COLO829 (cell line): ENCODE results near the gene ZFYVE21.
A peak's percentile ranks its signal among the peaks of the same experiment; 100 is the strongest.

Experiments
- DNase-seq: peaks from one replicate; pipeline ENCODE4 v3.0.0; 2012; ENCODE audit warnings: low spot score

ZFYVE21 gene

GRCh38 chr14:103705504-103706284, 9.9 kb upstream of the ZFYVE21 start:
- DNase-seq, result no peak

DNA sequence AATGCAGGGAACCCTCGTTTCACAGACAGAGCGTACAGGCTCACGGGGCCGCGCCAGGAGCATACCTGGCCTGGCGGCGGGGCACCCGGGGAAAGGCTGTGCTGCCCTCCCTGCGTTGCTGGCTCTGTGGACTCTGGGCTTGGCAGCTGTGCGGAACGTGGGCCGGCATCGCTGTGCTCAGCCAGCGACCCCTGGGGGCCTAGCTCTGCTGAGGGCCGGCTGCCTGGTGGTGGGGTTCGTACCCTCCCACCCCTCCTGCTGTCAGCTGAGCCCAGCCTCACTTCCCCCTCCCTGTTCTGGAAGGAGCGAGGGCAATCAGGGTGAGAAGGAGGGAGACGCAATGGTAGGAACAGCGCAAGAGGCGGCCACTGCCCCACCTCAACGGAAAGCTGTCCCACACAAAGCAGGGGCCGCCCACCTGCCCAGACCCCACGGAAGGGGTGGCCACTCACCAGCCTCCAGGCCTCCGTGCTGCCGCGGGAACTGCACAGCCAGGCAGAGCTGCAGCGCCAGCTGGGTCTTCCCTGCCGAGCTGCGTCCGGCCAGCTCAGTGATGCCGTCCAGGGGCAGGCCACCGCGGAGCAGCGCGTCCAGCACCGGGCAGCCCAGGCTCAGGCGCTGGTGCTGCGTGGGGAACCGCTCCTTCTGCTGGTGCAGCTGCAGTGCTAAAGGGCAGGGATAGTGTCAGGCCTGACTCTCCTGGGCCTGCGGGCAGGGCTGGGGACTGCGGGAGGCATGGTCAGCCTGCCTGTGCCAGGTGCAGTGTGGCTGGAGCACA, 8.9 kb upstream of the ZFYVE21 start:
- no peak for DNase-seq

- no peak for DNase-seq
Observed at GRCh38 chr14:103707329-103708263, 8.0 kb upstream of the ZFYVE21 start.

GRCh38 chr14:103708750-103709187, 6.8 kb upstream of the ZFYVE21 start:
- DNase-seq, result no peak

GRCh38 chr14:103709814-103710213, 5.8 kb upstream of the ZFYVE21 start:
- no peak for DNase-seq

DNA sequence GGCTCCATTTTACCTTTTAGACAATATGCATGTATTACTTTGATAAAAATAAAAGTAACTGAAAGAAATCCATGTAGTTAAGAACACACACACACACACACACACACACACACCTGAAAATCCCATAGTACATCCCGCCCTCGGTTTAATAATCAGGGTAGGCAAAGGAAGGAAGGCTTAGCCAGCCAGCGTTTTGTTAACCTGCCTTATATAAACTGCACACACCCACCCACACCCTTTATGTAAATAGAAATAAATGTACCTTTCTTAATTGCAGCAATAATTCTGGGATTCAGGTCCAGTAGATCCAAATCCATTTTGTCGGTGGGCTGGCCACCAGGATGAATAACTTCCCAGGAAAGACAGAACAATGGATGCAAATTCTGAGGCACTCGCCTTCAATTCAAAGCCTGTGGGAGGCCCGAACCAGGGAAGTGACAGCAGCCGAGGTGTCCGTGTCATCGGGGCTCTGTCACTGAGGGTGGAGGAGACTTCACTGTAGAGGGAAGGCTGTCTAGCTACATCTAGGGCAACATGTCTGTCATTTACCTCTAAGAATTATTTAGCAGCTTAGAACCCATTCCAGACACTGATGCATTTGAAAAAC, 4.7 kb upstream of the ZFYVE21 start:
- DNase-seq, result no peak

DNA sequence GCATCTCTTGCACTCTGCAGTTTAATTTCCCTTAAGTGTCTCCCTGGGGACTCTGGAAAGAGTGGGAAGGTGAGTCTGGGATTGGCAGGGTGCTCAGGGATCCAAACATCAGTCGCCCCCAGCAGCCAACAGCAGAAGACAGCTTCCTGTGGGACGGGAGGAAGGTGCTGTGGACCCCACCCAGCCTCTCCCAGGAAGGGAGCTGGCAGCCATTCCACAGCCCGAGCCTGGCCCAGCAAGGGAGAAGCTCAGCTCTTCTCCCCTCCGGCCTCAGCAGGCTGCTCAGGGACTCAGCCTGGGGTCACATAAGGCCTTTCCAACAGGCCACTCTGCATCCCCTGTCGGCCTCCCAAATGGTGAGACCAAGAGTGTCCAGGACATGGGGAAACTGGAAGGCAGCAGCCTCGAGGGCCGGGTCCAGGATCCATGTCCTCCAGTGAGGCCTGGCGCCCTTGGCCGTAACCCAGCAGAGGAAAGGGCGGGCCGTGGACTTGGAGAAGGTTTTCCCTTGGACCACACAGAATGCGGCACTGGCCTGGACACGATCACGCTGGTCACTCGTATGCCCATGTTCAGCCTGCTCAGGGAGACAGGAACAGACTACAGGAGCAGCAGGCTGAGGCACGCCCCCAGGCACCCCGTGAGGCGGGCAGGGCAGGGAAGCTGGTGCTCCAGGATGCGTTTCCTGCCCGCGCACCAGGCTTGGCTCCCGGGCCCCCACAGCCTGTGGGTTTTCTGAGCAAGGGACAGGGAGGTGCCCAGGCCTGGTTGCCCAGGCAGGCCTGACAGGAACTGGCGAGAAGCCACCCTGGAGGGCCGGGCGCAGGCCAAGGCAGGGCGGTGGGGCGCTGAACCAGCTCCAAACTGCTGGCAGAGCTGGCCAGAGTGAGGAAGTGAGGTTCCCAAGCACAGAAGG, 3.8 kb upstream of the ZFYVE21 start:
- DNase-seq, result no peak

DNA sequence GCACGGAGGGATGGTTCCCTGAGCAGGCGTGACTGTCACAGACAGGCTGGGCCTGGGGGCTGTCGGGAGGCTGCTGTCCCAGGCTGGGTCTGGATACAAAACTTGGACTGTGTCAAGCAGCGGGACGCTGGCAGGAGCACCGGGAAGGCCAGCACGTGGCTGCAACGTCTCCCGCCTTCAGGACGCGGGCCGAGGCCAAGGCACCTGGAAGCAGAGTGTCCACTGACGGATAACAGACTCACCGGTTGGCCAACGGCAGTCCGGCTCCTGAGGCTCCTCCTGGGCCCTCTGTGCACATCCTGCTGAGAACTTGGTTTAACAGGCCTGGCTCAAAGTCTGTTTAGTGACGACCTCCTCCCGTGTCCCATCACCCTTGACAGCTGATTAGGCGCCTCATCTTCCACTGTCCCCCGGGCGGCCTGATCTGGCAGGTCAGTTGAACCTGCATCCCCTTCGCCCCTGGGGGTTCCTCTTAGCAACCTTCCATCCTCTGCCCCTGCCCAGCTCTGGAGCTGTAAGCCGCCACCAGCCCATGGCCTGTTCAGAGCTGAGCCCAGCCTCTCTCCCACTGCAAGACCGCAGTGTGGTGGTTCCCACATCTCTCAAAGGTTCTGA, 2.9 kb upstream of the ZFYVE21 start:
- DNase-seq, result no peak

GRCh38 chr14:103713304-103714062, 2.1 kb upstream of the ZFYVE21 start:
- DNase-seq, result no peak

DNA sequence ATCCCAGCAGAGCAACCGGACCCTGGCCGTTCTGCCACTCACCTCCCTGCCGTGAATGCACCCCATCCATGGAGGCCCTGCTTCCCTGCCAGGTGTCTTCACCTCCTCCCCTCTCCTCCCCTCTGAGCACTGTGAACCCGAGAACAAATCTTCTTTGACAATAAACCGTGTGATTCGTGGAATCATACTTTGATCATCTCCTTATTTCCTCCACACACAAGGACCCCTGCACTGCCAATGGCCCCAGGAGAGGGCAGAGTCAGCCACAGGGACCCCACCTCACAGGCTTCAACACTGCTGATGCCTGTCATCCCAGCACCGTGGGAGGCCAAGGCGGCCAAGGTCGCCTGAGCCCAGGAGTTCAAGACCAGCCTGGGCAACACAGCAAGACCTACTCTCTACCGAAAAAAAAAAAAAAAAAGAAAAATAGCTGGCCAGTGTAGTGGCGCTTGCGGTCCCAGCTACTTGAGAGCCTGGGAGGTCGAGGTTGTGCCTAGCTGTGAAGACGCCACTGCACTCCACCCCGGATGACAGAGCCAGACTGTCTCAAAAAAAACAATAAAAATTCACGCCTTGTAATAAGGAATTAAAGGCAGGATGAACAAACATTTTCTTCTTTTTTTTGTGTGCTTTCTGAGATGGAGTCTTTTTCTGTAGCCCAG, 1.4 kb upstream of the ZFYVE21 start:
- DNase-seq, result no peak

GRCh38 chr14:103716091-103716801, 636 bp downstream of the ZFYVE21 start:
- peak; percentile 30 for DNase-seq

- DNase-seq, result no peak
Observed at GRCh38 chr14:103716899-103717411, 1.3 kb downstream of the ZFYVE21 start.

- no peak for DNase-seq
Observed at GRCh38 chr14:103718572-103718971, 3.0 kb downstream of the ZFYVE21 start.

- DNase-seq, result no peak
Observed at GRCh38 chr14:103719751-103720150, 4.1 kb downstream of the ZFYVE21 start.

DNA sequence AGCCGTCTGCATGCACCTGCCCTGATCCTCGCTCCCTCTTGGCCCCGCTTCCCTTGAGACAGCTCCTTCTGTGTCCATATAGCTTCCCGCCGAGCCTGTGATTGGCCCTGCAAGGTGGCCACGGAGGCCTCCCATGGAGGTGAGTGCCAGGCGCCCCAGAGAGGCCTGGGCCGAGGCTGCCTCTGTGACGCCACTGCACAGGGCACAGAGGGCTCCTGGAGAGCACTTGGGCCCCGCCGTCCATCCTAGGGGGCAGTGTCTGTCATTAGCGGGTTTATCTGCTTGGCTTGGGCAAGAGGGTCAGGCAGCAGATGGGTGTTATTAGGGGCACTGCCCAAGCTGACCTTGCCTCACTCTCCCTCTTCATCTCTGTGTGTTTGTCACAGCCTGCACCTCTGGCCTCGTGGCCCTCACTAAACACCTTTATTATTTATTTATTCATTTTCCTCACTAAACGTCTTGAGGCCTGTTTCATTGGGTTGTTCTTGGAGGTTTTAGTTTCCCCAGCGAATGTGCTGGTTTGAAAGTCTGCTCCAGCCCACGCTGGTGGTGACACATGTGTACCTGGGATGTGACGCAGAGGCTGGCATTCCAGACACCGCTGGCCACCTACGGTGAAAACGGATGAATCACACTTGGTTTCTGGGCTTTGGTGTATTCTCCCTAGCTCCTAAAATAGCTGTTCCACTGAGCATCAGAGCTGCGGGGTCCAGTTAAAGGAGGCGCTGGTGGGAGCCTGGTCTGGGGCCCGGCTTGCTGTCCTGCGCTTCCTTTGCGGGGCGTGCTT, 5.9 kb downstream of the ZFYVE21 start:
- DNase-seq, result no peak

DNA sequence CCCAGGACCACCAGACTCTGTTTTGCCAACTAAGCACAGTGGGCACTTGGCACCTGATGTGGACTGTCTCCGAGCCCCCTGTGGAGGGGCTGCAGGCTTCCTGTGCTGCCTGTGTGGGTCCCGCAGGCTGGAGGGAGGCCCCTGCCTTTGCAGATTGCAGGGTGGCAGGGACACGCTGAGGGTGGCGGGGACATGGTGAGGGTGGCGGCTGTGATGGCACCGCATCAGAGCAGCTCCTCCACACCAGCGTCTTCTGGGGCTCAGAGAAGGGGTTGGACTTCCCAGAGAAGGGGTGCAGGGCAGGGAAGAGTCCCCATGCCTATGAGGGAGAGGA, 8.1 kb downstream of the ZFYVE21 start:
- DNase-seq, result no peak

- no peak for DNase-seq
Observed at GRCh38 chr14:103724116-103724515, 8.5 kb downstream of the ZFYVE21 start.
